GM10248 (cell line): Measurements from ENCODE around the gene TMEM134.

Experiments used
- CTCF ChIA-PET: fragments of 300-600 bp; sonication (Branson Sonifier 250); formaldehyde crosslinking; extraction: SDS; loops from one replicate; lab custom pipeline; 2021; ENCODE audit warnings: antibody characterized with exemption; lab: Yijun Ruan, JAX
- POLR2A ChIA-PET: fragments of 350-650 bp; sonication (Branson Sonifier 250); formaldehyde crosslinking; extraction: SDS; loops from one replicate; lab custom pipeline; 2020; ENCODE audit warnings: antibody characterized with exemption; lab: Yijun Ruan, JAX
- DNase-seq: peaks from one replicate; pipeline ENCODE4 v3.0.0; 2012; ENCODE audit errors: extremely low spot score
- TF ChIP-seq, protein P1 (sequence below): IDR thresholded peaks from 2 replicates; pipeline ENCODE4 v1.5.1; 2012; ENCODE audit warnings: mild to moderate bottlenecking, low read depth; ENCODE audit errors: extremely low read depth, missing control alignments, control extremely low read depth

The TMEM134 gene

DNA sequence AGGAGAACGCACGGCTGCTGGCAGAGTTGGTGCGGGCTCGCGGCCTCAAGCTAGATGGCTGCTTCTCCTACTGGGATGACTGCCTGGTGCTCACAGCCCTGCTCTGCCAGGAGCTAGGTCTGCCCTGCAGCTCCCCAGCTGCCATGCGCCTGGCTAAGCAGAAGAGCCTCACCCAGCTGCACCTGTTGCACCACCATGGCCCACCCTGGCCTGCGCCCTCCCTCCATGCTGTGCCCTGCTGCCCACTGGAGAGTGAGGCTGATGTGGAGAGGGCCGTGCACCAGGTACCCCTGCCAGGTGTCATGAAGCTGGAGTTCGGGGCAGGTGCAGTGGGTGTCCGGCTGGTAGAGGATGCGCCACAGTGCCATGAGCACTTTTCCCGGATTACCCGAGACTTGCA is 45.6 kb downstream of the TMEM134 start:
- ChIA-PET CTCF (interaction anchor here (2.1 kb wide), 1 partner anchor 22 kb away, joined by 8 read pairs; the partner anchor contains the start of gene PPP1CA), POLR2A (no interaction called here)
- TF ChIP-seq, protein P1, sequence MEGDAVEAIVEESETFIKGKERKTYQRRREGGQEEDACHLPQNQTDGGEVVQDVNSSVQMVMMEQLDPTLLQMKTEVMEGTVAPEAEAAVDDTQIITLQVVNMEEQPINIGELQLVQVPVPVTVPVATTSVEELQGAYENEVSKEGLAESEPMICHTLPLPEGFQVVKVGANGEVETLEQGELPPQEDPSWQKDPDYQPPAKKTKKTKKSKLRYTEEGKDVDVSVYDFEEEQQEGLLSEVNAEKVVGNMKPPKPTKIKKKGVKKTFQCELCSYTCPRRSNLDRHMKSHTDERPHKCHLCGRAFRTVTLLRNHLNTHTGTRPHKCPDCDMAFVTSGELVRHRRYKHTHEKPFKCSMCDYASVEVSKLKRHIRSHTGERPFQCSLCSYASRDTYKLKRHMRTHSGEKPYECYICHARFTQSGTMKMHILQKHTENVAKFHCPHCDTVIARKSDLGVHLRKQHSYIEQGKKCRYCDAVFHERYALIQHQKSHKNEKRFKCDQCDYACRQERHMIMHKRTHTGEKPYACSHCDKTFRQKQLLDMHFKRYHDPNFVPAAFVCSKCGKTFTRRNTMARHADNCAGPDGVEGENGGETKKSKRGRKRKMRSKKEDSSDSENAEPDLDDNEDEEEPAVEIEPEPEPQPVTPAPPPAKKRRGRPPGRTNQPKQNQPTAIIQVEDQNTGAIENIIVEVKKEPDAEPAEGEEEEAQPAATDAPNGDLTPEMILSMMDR = no peak
- DNase-seq = no peak

DNA sequence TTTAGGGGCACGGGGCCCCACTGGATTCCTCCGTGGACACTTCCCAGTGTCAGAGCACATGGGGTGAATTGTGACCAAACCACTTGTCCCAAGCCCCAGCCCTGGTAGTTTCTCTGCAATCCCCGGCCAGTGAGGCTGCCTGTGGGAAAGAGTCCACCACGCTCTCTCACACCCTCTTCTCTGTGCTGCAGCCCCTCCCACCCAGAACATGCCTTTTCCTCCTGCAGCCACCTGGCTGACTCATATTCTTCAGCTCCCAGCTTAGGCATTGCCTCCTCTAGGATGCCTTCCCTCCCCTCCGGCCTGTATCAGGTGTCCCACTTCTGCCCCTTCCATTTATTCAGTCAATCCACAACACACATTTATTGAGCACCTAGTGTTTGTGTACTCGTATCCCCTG is 46.2 kb downstream of the TMEM134 start:
- ChIA-PET CTCF (interaction anchor here (2.1 kb wide), 1 partner anchor 22 kb away, joined by 8 read pairs; the partner anchor contains the start of gene PPP1CA), POLR2A (no interaction called here)
- no peak for DNase-seq
- TF ChIP-seq, protein P1 = no peak

DNA sequence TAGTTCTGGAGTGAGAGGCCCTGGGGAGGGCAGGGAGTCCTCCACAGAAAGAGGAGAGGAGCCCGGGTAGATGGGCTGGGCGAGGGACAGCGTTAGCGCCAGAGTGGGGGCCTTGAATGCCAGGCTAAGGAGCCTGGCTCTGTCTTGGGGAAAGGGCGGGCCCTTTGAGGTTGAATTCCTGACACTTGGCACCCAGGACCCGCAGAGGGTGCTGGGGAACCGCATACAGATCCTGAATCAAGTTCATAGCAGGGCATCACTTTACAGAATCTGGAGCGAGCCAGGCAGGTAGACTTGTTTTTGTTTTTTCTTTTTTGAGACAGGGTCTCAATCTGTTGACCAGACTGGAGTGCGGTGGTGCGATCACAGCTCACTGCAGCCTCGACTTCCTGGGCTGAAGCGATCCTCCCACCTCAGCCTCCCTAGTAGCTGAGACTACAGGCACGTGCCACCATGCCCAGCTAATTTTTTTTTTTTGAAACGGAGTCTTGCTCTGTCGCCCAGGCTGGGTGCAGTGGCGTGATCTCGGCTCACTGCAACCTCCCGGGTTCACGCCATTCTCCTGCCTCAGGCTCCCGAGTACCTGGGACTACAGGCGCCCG is 47.5 kb downstream of the TMEM134 start:
- ChIA-PET POLR2A (interaction anchor here (0.6 kb wide), 1 partner anchor 15 kb away, joined by 3 read pairs; no protein-coding TSS in a partner anchor), CTCF (interaction anchor here (1.5 to 5.7 kb wide), 4 partner anchors 13 to 60 kb away, joined by 3 to 50 read pairs (median 20); partner anchors contain the start of genes PPP1CA and TBC1D10C)
- TF ChIP-seq, protein P1 = no peak
- DNase-seq = no peak

DNA sequence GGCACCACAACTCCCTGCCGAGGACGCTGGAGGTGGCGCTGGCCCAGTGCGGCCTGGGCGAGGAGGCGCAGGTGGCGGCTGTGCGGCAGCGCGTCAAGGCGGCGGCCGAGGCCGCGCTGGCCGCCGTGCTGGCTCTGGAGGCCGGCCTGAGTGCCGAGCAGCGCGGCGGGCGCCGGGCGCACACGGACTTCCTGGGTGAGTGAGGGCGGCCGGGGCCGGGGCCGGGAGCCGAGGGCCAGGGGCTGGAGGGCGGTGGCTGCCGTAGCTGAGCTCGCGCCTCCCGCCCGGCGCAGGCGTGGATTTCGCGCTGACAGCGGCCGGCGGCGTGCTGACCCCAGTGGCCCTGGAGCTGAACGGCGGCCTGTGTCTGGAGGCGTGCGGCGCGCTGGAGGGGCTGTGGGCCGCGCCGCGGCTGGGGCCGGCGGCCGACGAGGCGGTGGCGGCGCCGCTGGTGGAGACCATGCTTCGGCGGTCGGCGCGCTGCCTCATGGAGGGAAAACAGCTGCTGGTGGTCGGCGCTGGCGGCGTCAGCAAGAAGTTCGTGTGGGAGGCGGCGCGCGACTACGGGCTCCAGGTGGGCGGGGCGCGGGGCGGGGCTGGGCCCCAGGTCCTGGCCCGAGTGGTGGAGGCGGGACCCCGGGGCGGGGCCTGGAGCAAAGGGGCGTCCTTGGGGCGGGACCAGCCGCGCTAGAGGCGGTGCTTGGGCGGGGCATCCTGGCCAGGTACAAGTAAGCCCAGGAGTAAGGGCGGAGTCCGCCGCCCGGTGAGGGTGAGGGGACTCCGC is 48.2 kb downstream of the TMEM134 start:
- TF ChIP-seq, protein P1 = no peak
- POLR2A ChIA-PET = interaction anchor here (0.6 to 0.9 kb wide), 2 partner anchors 14 to 19 kb away, joined by 3 to 4 read pairs; partner anchors contain the start of gene PPP1CA
- CTCF ChIA-PET = interaction anchor here (1.0 to 5.7 kb wide), 8 partner anchors 9 to 85 kb away, joined by 3 to 50 read pairs (median 4); partner anchors contain the start of genes PITPNM1, PPP1CA and TBC1D10C
- peak; percentile 99 for DNase-seq

DNA sequence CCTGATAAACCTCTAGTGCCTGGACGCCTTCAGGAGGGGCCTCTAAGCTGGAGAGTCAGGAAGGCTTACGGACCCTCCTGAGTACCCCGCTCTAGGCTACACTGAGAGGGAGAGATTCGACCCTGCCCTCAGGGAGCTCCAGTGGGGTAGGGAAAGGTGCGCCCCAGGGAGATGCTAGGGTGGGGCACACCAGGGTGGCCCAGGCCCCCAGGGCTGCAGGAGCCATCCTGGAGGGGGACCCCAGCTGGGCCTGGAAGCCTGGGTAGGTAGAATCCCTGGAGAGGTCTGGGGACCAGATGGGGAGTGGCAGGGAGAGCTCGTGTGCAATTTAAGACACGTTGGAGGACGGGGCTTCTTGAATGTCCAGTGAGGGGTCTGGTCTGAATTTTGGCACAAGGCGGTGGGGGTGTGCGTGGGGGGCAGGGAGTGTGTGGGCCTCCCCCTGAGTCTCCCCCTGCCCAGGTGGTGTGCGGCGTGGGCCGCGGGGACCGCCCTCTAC is 48.9 kb downstream of the TMEM134 start:
- no peak for DNase-seq
- POLR2A ChIA-PET = interaction anchor here (0.9 kb wide), 1 partner anchor 19 kb away, joined by 4 read pairs; the partner anchor contains the start of gene PPP1CA
- CTCF ChIA-PET = interaction anchor here (1.0 to 5.7 kb wide), 7 partner anchors 9 to 85 kb away, joined by 3 to 50 read pairs (median 4); partner anchors contain the start of genes PITPNM1, PPP1CA and TBC1D10C
- TF ChIP-seq, protein P1 = no peak

DNA sequence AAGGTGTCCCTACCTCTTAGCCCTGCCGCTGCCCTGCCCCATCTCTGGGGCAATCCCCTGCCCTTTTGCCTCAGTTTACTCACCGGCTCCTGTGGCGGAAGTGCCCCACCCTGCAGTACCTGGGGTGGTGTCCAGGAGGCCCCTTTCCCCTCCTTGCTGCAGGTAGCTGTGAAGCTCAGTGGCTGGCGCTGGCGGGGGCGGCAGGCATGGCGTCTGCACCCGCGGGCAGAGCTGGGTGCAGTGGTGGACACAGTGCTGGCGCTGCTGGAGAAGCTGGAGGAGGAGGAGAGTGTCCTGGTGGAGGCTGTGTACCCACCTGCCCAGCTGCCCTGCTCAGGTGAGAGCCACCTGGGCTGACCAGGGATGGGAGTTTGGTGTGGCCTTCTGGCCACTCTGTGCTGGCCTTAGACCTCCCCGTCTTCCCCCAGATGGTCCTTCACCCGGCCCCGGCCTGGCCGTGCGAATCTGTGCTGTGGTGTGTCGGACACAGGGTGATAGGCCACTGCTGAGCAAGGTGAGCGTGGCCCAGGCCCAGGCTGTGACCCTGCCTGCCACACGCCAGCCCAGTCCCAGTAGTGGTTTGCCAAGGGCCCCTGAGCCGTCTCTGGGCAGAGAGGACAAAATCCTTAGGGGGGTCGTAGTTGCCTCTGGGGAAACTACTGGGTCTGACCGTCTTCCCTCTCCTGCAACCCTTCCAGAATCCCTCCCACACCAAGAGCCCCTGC is 49.6 kb downstream of the TMEM134 start:
- TF ChIP-seq, protein P1 = no peak
- ChIA-PET CTCF (interaction anchor here (1.0 to 5.7 kb wide), 7 partner anchors 8 to 86 kb away, joined by 3 to 50 read pairs (median 4); partner anchors contain the start of genes PITPNM1, PPP1CA and TBC1D10C), POLR2A (interaction anchor here (0.8 to 1.1 kb wide), 2 partner anchors 18 to 79 kb away, joined by 3 to 4 read pairs; partner anchors contain the start of gene PTPRCAP)
- no peak for DNase-seq
